NCI-H1694 treated with DMSO at 0.1 percent for 48 hours (cell line): Measurements from ENCODE around the gene SLC39A10.

Source experiments
- DNase-seq: peaks from one replicate; lab custom pipeline; 2025; lab: John Stamatoyannopoulos, UW

SLC39A10 gene

GRCh38 chr2:195730912-195731311, 73.9 kb downstream of the SLC39A10 start:
- no peak for DNase-seq

- DNase-seq, result no peak
Measured at GRCh38 chr2:195732574-195732973, 75.5 kb downstream of the SLC39A10 start.

- no peak for DNase-seq
Measured at GRCh38 chr2:195733831-195734230, 76.8 kb downstream of the SLC39A10 start.

GRCh38 chr2:195734395-195734794, 77.4 kb downstream of the SLC39A10 start:
- DNase-seq, result no peak

- no peak for DNase-seq
Measured at GRCh38 chr2:195734931-195735330, 77.9 kb downstream of the SLC39A10 start.

- DNase-seq, result no peak
Measured at GRCh38 chr2:195735347-195735746, 78.3 kb downstream of the SLC39A10 start.

- DNase-seq, result no peak
Measured at GRCh38 chr2:195737511-195738325, 80.7 kb downstream of the SLC39A10 start.

GRCh38 chr2:195741191-195741590, 84.2 kb downstream of the SLC39A10 start:
- DNase-seq, result no peak

GRCh38 chr2:195756218-195756942, 99.4 kb downstream of the SLC39A10 start:
- no peak for DNase-seq

GRCh38 chr2:195758846-195759245, 101.8 kb downstream of the SLC39A10 start:
- no peak for DNase-seq

- no peak for DNase-seq
Measured at GRCh38 chr2:195759877-195760276, 102.9 kb downstream of the SLC39A10 start.

GRCh38 chr2:195763866-195764265, 106.8 kb downstream of the SLC39A10 start:
- DNase-seq, result no peak

GRCh38 chr2:195766691-195767090, 109.7 kb downstream of the SLC39A10 start:
- no peak for DNase-seq

GRCh38 chr2:195768431-195768830, 111.4 kb downstream of the SLC39A10 start:
- DNase-seq, result no peak

GRCh38 chr2:195769975-195770374, 112.9 kb downstream of the SLC39A10 start:
- no peak for DNase-seq

- DNase-seq, result no peak
Measured at GRCh38 chr2:195779491-195779890, 122.5 kb downstream of the SLC39A10 start.

- no peak for DNase-seq
Measured at GRCh38 chr2:195782156-195782555, 125.1 kb downstream of the SLC39A10 start.
